ENCODE results near the gene TPST1. TPM values are rescaled to one million over a fixed set of nuclear protein-coding genes. Genes with fewer than 3 reads are reported as not detected.

TPST1 gene
- total RNA-seq, 1 experiment from 2014 or later: 15.9 TPM

DNA sequence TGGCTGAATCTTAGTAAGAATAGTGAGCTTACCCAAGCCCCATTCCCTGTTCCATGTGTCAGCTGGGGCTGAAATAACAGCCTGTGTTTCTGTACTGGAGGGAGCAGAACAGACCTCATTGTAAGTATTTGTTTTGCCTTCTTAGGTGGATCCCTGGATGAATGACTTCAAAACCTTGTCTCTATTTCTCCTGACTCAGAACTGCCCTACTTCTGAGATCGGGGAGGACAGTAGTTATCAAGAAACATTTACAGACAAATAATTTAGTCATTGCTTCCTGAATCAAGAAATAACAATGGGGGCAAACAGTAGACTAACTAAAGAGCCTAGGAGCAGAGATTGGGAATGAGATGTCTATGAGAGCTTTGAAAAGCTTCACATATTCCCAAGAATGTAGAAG is 58.8 kb downstream of the TPST1 start:
- no CpG with 5 or more reads among the region's 1 CpG for WGBS (ENCODE audit: extremely low coverage, insufficient read length, low lambda C conversion rate)
- TF ChIP-seq CTCF (conservative IDR thresholded peaks at IDR 0.05): no peak
- H2BK120ac ChIP-seq (ENCODE audit: low read depth, low read length, poor library complexity, severe bottlenecking): no peak overlapping the region
- H4K20me1 ChIP-seq (ENCODE audit: control insufficient read depth, insufficient read depth, insufficient read length): no peaks in the 10 kb centered on the region
- H2BK5ac ChIP-seq (ENCODE audit: insufficient read length, low read length): no peak overlapping the region
- H2BK12ac ChIP-seq (ENCODE audit: insufficient read length, low read depth, low read length): no peak overlapping the region
- H2BK15ac ChIP-seq (ENCODE audit: low read depth, low read length): no peak overlapping the region
- H3K79me1 ChIP-seq (ENCODE audit: insufficient read depth, low read depth, low read length, poor library complexity, severe bottlenecking): no peaks in the 10 kb centered on the region
- H4K5ac ChIP-seq (ENCODE audit: insufficient read length, low read depth, low read length): no peak overlapping the region
- H3K9me3 ChIP-seq (ENCODE audit: control insufficient read depth, low read depth, low read length): peaks cover 16% of the 10 kb centered on the region
- H3K4ac ChIP-seq (ENCODE audit: low read depth, low read length): no peak overlapping the region
- H3K4me2 ChIP-seq (ENCODE audit: insufficient read depth, insufficient read length, low read length): no peak overlapping the region
- H3K27me3 ChIP-seq (ENCODE audit: insufficient read depth, low read length): no peaks in the 10 kb centered on the region
- H3K4me1 ChIP-seq (ENCODE audit: insufficient read depth, low read length): no peaks in the 10 kb centered on the region
- no peak overlapping the region for H3K9ac ChIP-seq (ENCODE audit: extremely low read depth, insufficient read length, low read length)
- H3K18ac ChIP-seq (ENCODE audit: insufficient read length, low read depth, low read length): no peak overlapping the region
- H3K23ac ChIP-seq (ENCODE audit: insufficient read length, low read depth, low read length): no peak overlapping the region
- Mint-ChIP-seq H3K4me3 (no peak overlapping the region), H3K9me3 (peaks cover 21 to 26% of the 10 kb centered on the region in 2 experiments), H3K27me3 (ENCODE audit: low read depth) (no peaks in the 10 kb centered on the region), H3K27ac (no peak overlapping the region), H3K36me3 (ENCODE audit: insufficient read depth in 1 of 3, low read depth in 3 of 3) (peaks cover 19 to 27% (median 21%) of the 10 kb centered on the region in 3 experiments), H3K4me1 (peaks cover 1 to 2% of the 10 kb centered on the region in 2 experiments)
- H3K56ac ChIP-seq (ENCODE audit: insufficient read length, low read depth, low read length): no peak overlapping the region
- no peak for DNase-seq
- H3K14ac ChIP-seq (ENCODE audit: insufficient read depth, low read length): no peak overlapping the region
- no peak overlapping the region for H4K8ac ChIP-seq (replicated peaks; ENCODE audit: insufficient read length, low read depth, low read length)
- no peaks in the 10 kb centered on the region for H3K23me2 ChIP-seq (ENCODE audit: insufficient read length, low read depth, low read length, poor library complexity, severe bottlenecking)
- no peak overlapping the region for H3T11ph ChIP-seq (ENCODE audit: low read length)
- H3K79me2 ChIP-seq (ENCODE audit: insufficient read depth, low read length): no peaks in the 10 kb centered on the region
- no peak overlapping the region for H2AK5ac ChIP-seq (ENCODE audit: insufficient read length, low read length)
- H3K27ac ChIP-seq (ENCODE audit: insufficient read length, low read depth, low read length): no peak overlapping the region
- no peak overlapping the region for H2AFZ ChIP-seq (ENCODE audit: low read length)
- no peak overlapping the region for H4K91ac ChIP-seq (ENCODE audit: insufficient read length, low read depth, low read length)
- no peak overlapping the region for H2BK20ac ChIP-seq (ENCODE audit: low read depth, low read length, poor library complexity, severe bottlenecking)
